Neural progenitor cell (in vitro differentiated cells): Measurements from ENCODE around the gene MS4A18.

ENCODE experiments used
- EZH2 ChIP-seq: fragments of 200-600 bp; sonication (generic); IDR thresholded peaks from 2 replicates; pipeline ENCODE4 v1.6.1; 2017; ENCODE audit warnings: antibody characterized with exemption, mild to moderate bottlenecking, moderate library complexity
- EZH2phosphoT487 ChIP-seq: fragments of 200-600 bp; sonication (generic); IDR thresholded peaks from 2 replicates; pipeline ENCODE4 v1.6.1; 2017; ENCODE audit warnings: antibody characterized with exemption
- TF ChIP-seq, protein P1 (sequence below): fragments of 200-600 bp; sonication (generic); IDR thresholded peaks from 2 replicates; pipeline ENCODE4 v1.5.1; 2017; ENCODE audit warnings: antibody characterized with exemption, mild to moderate bottlenecking

GRCh38 chr11:60791153-60791933, 66.8 kb downstream of the MS4A18 start:
- TF ChIP-seq, protein P1, sequence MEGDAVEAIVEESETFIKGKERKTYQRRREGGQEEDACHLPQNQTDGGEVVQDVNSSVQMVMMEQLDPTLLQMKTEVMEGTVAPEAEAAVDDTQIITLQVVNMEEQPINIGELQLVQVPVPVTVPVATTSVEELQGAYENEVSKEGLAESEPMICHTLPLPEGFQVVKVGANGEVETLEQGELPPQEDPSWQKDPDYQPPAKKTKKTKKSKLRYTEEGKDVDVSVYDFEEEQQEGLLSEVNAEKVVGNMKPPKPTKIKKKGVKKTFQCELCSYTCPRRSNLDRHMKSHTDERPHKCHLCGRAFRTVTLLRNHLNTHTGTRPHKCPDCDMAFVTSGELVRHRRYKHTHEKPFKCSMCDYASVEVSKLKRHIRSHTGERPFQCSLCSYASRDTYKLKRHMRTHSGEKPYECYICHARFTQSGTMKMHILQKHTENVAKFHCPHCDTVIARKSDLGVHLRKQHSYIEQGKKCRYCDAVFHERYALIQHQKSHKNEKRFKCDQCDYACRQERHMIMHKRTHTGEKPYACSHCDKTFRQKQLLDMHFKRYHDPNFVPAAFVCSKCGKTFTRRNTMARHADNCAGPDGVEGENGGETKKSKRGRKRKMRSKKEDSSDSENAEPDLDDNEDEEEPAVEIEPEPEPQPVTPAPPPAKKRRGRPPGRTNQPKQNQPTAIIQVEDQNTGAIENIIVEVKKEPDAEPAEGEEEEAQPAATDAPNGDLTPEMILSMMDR = no peak
- TF ChIP-seq EZH2 (no peak), EZH2phosphoT487 (no peak)
